Neuron (in vitro differentiated cells): Measurements from ENCODE around the gene CABS1.

ENCODE experiments used
- H2AFZ ChIP-seq: one replicate; pipeline ENCODE4 v1.6.1; 2013; ENCODE audit warnings: low read depth, mild to moderate bottlenecking, inconsistent platforms, low read length, moderate library complexity
- H3K27me3 ChIP-seq: one replicate; pipeline ENCODE4 v1.6.1; 2013; ENCODE audit warnings: low read length; ENCODE audit not compliant: insufficient read depth
- H3K36me3 ChIP-seq: one replicate; pipeline ENCODE4 v1.6.1; 2013; ENCODE audit warnings: low read length; ENCODE audit not compliant: insufficient read depth
- H3K4me1 ChIP-seq: one replicate; pipeline ENCODE4 v1.6.1; 2013; ENCODE audit warnings: low read length; ENCODE audit not compliant: insufficient read depth
- H3K4me3 ChIP-seq: 2 replicates; pipeline ENCODE4 v1.5.1; 2013; ENCODE audit warnings: mild to moderate bottlenecking, low read length, moderate library complexity
- H3K9me3 ChIP-seq: one replicate; pipeline ENCODE4 v1.6.1; 2013; ENCODE audit warnings: low read length

The CABS1 gene

DNA sequence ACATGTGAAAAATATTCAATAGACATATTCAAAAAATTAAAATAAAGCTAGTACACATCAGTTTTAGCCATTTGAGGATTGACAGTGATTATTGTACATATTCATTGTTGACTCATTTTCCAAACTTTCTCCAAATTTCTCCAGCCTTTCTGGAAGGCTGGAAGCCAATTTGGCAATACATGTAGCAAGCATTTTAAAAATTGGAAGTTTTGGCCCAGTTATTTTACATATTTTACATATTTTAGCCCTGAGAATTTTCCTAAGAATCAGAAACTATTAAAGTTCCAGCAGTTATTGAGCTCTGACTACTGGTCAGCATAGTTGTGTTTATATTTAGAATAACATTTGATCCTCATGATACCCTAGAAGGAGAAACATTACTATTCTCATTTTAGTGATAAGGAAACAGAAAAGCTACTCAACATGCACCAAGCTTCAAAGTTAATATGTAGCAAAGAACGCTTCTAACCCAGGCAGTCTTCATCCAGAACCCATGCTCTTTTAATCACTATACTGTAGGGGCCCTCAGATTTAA, 3.2 kb downstream of the CABS1 start:
- no peaks in the 10 kb centered on the region for H3K4me1 ChIP-seq
- no peaks in the 10 kb centered on the region for H3K27me3 ChIP-seq
- no peak overlapping the region for H2AFZ ChIP-seq
- H3K36me3 ChIP-seq = no peaks in the 10 kb centered on the region
- no peaks in the 10 kb centered on the region for H3K9me3 ChIP-seq
- no peak overlapping the region for H3K4me3 ChIP-seq

DNA sequence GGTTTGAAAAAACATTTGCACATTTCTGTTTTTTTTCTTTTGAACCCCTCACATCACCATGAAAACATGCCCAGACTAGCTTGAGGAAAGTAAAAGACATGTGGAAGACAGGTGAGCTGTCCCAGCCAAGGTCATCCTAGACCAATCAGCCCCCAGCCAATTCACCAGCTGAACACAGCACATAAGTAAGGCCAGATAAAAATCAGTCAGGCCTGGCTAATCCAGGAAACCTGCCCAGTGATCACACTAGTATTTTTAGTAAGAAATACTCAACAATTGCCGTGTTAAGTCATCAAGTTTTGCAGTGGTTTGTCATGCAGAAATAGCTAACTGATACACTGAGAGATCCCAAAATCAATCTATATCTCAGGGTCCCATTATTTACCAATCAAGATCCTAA, 21.4 kb downstream of the CABS1 start:
- H3K4me1 ChIP-seq = no peaks in the 10 kb centered on the region
- no peaks in the 10 kb centered on the region for H3K36me3 ChIP-seq
- no peaks in the 10 kb centered on the region for H3K27me3 ChIP-seq
- H3K9me3 ChIP-seq = no peaks in the 10 kb centered on the region
- no peak overlapping the region for H2AFZ ChIP-seq
- no peak overlapping the region for H3K4me3 ChIP-seq

GRCh38 chr4:70359115-70359661, 24.4 kb downstream of the CABS1 start:
- Histone ChIP-seq H3K4me1 (no peaks in the 10 kb centered on the region), H3K9me3 (no peaks in the 10 kb centered on the region), H2AFZ (no peak overlapping the region)

GRCh38 chr4:70360460-70360859, 25.7 kb downstream of the CABS1 start, which contains the start of gene SMR3A:
Gene SMR3A, plus strand, starts transcription at chr4:70360760. Its CDS starts 1,356 bp downstream, at chr4:70362116.
- Histone ChIP-seq H3K4me3 (no peak within 1 kb of the TSS), H3K36me3 (no peaks in the 10 kb centered on the region), H3K9me3 (no peaks in the 10 kb centered on the region), H3K4me1 (no peaks in the 10 kb centered on the region), H3K27me3 (no peaks in the 10 kb centered on the region), H2AFZ (no peak within 1 kb of the TSS)

More at GRCh38 chr4:70359115-70359661, 24.4 kb downstream of the CABS1 start:
- Histone ChIP-seq H3K27me3 (no peaks in the 10 kb centered on the region), H3K36me3 (no peaks in the 10 kb centered on the region), H3K4me3 (no peak overlapping the region)

- H2AFZ ChIP-seq = no peak overlapping the region
- H3K36me3 ChIP-seq = no peaks in the 10 kb centered on the region
- no peak overlapping the region for H3K4me3 ChIP-seq
- no peaks in the 10 kb centered on the region for H3K27me3 ChIP-seq
- no peaks in the 10 kb centered on the region for H3K9me3 ChIP-seq
- H3K4me1 ChIP-seq = no peaks in the 10 kb centered on the region
These were observed 29.2 kb downstream of the CABS1 start for GRCh38 chr4:70364002-70364401.

DNA sequence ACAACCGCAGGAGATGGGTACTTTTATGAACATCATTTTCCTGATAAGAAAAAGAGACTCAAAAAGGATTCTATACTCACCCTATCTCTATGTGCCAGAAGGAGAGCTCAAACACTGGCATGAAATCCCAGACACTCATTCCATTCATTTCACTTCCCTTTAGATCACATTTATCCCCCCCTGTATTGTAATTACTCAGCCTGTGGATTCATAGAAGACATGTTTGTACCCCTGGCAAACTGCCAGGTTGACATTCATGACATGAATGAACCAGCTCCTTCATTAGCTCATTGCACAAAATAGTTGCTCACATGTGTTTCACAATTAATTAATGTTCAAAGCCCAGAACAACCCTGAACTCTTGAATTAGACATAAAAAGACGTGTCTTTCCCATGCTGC, 30.7 kb downstream of the CABS1 start:
- Histone ChIP-seq H3K27me3 (no peaks in the 10 kb centered on the region), H3K9me3 (no peaks in the 10 kb centered on the region), H3K36me3 (no peaks in the 10 kb centered on the region), H3K4me3 (no peak overlapping the region), H2AFZ (no peak overlapping the region), H3K4me1 (no peaks in the 10 kb centered on the region)

- Histone ChIP-seq H3K36me3 (no peaks in the 10 kb centered on the region), H3K27me3 (no peaks in the 10 kb centered on the region), H3K9me3 (no peaks in the 10 kb centered on the region), H2AFZ (no peak overlapping the region), H3K4me3 (no peak overlapping the region), H3K4me1 (no peaks in the 10 kb centered on the region)
These were observed 33.0 kb downstream of the CABS1 start for GRCh38 chr4:70367813-70368212.

DNA sequence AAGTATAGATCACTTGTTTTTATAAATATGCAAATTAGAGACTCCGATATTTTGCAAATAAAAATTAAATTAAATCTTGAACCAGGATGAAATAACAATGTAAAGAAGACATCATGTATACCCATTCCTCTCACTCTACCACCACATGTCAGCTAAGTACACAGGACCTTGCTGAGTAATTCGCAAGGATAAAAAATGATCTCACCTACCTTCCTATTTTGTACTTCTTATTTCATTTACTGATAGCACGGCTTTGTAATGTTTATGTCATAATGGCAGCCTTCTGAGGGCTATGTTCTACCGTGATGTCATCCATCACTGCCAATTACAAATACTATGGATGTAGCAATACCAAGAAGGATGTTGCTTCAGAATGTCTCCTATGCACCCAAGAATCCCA, 37.2 kb downstream of the CABS1 start:
- no peaks in the 10 kb centered on the region for H3K9me3 ChIP-seq
- H3K4me1 ChIP-seq = no peaks in the 10 kb centered on the region
- no peak overlapping the region for H2AFZ ChIP-seq
- H3K36me3 ChIP-seq = no peaks in the 10 kb centered on the region
- H3K27me3 ChIP-seq = no peaks in the 10 kb centered on the region
- H3K4me3 ChIP-seq = no peak overlapping the region

GRCh38 chr4:70372760-70373159, 38.0 kb downstream of the CABS1 start:
- H3K4me3 ChIP-seq = no peak overlapping the region
- H3K4me1 ChIP-seq = no peaks in the 10 kb centered on the region
- no peaks in the 10 kb centered on the region for H3K9me3 ChIP-seq
- no peak overlapping the region for H2AFZ ChIP-seq
- H3K27me3 ChIP-seq = no peaks in the 10 kb centered on the region
- no peaks in the 10 kb centered on the region for H3K36me3 ChIP-seq

DNA sequence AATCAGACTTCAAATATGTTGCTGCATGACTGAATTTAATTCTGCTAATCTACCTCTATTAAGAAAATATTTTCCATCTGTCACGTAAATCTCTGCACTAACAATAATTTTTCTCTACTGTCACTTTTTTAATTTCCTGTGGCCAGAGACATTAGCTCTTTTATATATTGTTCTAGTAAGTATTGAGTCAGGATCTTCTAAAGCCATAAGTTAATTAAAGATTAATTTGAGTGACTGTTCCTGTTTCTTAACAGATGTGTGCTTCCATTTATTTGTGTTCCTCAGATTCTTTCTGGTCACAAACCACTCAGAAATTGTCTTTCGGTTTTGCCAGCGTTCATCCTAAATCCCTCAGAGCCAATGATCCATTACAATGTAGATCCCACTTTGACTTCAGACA, 45.8 kb downstream of the CABS1 start:
- no peaks in the 10 kb centered on the region for H3K4me1 ChIP-seq
- no peaks in the 10 kb centered on the region for H3K36me3 ChIP-seq
- H3K4me3 ChIP-seq = no peak overlapping the region
- no peaks in the 10 kb centered on the region for H3K9me3 ChIP-seq
- no peaks in the 10 kb centered on the region for H3K27me3 ChIP-seq
- H2AFZ ChIP-seq = no peak overlapping the region

DNA sequence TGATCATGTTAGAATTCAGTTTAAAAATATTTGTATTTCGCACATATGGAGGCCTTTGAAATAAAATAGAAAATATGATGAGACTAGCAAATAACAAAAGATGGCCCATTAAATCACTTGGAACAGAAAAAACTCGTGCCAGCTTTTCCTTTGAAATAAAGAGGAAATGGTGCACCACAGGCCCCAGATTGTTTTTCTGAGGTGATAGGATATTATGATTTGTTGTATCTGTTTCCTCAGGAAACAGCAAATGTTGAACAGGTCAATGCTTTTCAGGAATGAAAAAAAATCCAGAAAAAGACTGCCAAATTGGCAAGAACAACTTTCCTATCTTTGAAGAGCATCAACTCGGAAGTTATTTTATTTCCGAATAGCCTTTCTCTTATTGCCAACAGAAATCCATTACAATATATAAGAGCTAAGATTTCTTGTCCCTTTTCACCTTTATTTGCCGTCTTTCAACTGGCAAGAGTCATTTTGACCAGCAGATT, 48.0 kb downstream of the CABS1 start, which contains the start of gene SMR3B:
Gene SMR3B (plus strand): TSS at position 441 of the 491 bp plus-strand sequence. CDS start 1,380 bp downstream, outside the sequence.
- H3K4me1 ChIP-seq = no peaks in the 10 kb centered on the region
- no peaks in the 10 kb centered on the region for H3K27me3 ChIP-seq
- H3K4me3 ChIP-seq = no peak within 1 kb of the TSS
- H2AFZ ChIP-seq = no peak within 1 kb of the TSS
- H3K9me3 ChIP-seq = no peaks in the 10 kb centered on the region
- no peaks in the 10 kb centered on the region for H3K36me3 ChIP-seq
